ENCODE measurements around the gene SMC6.

The SMC6 gene

DNA sequence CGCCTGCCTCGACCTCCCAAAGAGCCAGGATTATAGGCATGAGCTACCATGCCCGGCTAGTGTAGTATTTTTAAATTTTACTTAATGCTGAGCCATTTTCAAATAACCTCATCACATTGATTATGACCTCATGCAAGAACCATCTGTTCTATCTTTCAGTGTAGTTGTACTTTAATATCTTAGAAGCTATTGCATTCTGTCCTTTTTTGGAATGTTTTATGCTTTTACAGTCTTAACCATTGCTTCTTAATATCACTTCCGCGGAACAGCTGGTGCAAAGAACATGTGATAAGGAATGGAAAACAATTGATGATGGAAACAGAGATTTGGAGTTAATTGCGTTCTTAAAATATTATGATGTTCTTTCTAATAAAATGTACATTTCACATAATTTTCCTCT is 3.1 kb upstream of the SMC6 start:
- TF ChIP-seq, protein P1, sequence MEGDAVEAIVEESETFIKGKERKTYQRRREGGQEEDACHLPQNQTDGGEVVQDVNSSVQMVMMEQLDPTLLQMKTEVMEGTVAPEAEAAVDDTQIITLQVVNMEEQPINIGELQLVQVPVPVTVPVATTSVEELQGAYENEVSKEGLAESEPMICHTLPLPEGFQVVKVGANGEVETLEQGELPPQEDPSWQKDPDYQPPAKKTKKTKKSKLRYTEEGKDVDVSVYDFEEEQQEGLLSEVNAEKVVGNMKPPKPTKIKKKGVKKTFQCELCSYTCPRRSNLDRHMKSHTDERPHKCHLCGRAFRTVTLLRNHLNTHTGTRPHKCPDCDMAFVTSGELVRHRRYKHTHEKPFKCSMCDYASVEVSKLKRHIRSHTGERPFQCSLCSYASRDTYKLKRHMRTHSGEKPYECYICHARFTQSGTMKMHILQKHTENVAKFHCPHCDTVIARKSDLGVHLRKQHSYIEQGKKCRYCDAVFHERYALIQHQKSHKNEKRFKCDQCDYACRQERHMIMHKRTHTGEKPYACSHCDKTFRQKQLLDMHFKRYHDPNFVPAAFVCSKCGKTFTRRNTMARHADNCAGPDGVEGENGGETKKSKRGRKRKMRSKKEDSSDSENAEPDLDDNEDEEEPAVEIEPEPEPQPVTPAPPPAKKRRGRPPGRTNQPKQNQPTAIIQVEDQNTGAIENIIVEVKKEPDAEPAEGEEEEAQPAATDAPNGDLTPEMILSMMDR (IDR thresholded peaks at IDR 0.05; ENCODE audit: control insufficient read depth, insufficient read depth, low read depth, low read length, missing control alignments) = no peak
- no peak for DNase-seq (ENCODE audit: low read depth)
- no peak overlapping the region for H3K4me3 ChIP-seq (ENCODE audit: control insufficient read depth, low read depth, low read length)

DNA sequence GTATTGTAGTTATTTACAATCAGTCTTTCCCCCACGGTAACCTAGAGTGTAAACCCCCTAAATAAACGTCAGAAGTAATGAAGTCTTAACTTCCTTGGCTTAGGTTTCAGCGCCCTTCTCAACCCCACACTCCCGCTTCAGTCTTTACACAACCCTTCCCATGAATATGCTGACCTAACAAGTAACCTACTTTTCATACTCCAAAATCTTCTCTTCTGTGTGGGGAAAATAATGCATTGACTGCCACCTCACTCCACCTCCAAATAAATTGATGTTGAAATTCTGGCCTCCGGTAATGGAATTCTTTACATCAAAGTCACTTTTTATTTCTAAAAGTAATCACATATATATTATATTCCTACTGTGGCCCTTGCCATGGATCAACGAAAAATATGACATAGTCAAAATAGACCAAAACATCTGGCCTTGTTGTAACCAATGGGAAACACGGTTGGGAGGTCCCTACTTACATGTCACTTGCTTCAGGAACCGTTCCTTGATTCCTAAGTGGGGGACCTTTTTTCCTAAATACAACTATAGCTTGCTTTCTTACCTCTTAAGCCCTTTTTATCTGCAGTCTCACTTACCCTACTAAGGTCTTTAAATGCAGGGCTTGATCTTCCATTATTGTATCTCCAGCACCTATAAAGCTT is 1.3 kb upstream of the SMC6 start:
- TF ChIP-seq, protein P1 (IDR thresholded peaks at IDR 0.05; ENCODE audit: control insufficient read depth, insufficient read depth, low read depth, low read length, missing control alignments) = no peak
- DNase-seq (ENCODE audit: low read depth) = no peak

DNA sequence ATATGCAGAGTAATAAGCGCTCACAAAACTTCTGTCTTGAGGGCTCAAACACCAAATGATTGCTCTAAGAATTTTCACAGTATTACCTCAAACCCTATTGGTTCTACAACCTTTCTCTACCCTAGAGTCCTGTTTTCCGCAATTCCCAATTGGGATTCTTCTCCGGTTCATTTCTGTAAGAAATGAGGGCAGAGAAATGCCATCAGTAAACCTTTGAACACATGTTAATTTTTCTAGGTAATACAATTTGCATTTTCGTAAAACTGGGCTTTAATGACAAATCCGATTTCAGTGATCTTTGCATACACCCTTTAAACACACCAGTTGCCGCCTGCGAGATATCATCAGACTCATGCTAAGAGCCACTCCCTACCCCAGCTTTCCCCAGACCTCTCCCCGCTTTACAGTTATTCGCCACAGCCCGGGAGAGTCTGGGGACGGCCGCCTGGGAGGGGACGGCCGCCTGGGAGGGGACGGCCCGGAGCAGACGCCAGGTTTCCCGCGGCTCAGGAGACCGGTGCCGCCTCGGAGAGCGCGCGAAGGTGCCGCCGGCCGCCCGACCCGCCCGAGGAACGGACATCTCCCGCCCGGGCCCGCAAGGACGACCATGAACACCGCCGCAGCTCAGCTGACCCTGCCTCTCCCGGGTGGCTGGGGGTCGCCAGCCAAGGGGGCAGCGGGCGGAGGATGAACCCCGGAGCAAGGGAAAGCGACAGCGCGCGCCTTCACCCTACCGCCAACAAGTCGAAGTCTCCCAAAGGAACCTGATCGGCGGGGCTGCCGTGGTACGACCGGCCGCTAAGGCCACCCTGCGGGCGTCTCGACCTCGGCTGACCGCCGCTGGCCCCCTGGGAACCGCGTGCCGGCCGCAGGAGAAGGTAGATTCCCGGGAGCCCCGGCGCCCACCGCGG is 463 bp downstream of the SMC6 start:
- DNase-seq (ENCODE audit: low read depth) = no peak
- TF ChIP-seq, protein P1 (IDR thresholded peaks at IDR 0.05; ENCODE audit: control insufficient read depth, insufficient read depth, low read depth, low read length, missing control alignments) = no peak
- peak overlapping the region; percentile 95 for H3K4me3 ChIP-seq (ENCODE audit: control insufficient read depth, low read depth, low read length)

More for the DNA sequence above, 1.3 kb upstream of the SMC6 start:
- H3K4me3 ChIP-seq (ENCODE audit: control insufficient read depth, low read depth, low read length) = peak overlapping the region; percentile 95

DNA sequence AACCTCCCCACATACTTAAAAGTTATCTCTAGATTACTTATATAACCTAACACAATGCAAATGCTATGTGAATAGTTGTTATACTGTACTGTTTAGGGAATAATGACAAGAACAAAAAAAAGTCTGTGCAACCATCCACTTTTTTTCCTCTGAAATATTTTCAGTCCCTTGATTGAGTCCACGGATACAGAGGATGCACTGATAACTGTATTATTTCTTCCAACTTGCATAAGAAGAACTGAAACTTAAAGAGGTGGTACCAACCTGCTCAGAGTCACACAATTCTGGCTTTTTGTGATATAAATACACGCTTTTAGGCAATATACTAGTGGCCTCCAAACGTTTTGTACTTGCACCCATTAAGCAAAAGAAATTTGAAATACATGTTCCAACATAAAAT is 1.4 kb downstream of the SMC6 start:
- TF ChIP-seq, protein P1 (IDR thresholded peaks at IDR 0.05; ENCODE audit: control insufficient read depth, insufficient read depth, low read depth, low read length, missing control alignments) = no peak
- no peak overlapping the region for H3K4me3 ChIP-seq (ENCODE audit: control insufficient read depth, low read depth, low read length)
- no peak for DNase-seq (ENCODE audit: low read depth)

DNA sequence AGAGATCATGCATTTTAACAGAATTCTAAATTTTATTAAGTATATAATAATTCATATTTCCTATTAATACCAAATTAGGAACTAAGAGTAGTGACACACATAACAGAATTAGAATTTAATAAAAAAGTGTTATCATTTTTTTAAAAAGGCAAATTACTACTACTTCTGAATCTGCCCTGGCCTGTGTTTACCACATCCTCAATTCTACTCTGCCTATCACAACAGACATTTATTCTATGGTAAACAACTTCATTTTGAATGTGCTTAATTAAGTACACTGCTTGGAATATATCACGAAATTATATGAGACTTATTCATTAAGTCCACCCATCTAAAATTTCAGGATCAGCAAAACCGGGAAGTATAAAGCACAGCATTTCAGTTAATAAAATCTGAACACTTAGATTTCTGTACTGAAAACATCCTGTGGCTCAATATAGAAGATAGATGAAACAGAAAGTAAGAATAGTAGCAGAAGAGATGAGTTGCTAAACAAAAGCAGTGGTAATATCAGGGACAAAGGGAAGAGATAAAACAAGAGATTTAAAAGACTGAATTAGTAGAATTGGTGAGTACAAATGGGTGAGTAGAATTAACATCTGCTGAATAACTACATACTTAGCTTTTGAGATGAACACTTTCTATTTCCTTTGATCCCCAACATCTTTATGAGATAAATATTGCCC is 3.7 kb downstream of the SMC6 start:
- H3K4me3 ChIP-seq (ENCODE audit: control insufficient read depth, low read depth, low read length) = no peak overlapping the region
- no peak for DNase-seq (ENCODE audit: low read depth)
- TF ChIP-seq, protein P1 (IDR thresholded peaks at IDR 0.05; ENCODE audit: control insufficient read depth, insufficient read depth, low read depth, low read length, missing control alignments) = no peak

DNA sequence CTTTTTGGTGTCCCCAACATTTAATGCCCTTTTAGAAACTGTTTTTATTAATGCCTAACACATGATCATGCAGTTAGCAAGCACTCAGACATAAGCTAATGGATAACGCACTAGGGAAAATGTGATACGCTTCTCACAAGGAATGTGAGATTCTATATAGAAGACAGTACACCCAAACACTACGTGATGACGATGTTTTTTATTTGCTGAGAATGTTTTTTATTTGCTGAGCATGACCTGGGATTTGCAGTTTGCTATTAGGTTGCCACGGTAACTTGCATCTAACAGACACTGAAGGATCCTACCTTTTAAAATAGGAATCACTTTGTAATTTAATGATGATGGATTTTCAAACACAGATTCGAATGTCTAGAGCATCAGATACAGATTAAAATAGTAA is 4.9 kb downstream of the SMC6 start:
- no peak overlapping the region for H3K4me3 ChIP-seq (ENCODE audit: control insufficient read depth, low read depth, low read length)
- DNase-seq (ENCODE audit: low read depth) = no peak
- TF ChIP-seq, protein P1 (IDR thresholded peaks at IDR 0.05; ENCODE audit: control insufficient read depth, insufficient read depth, low read depth, low read length, missing control alignments) = no peak
